T-helper 22 cell (primary cell): Measurements from ENCODE around the gene TUBB3.
"Not testable (repeated sequence)": the region's sequence is repeated elsewhere in the genome, so short reads cannot be mapped to it uniquely, and the experiment has no call there.

Experiments
- DNase-seq: peaks from one replicate; pipeline ENCODE4 v3.0.0-alpha.2; 2020; ENCODE audit warnings: low read depth

The TUBB3 gene

GRCh38 chr16:89918453-89919347, 4.4 kb upstream of the TUBB3 start, which contains the start of gene MC1R:
Gene MC1R (plus strand): TSS chr16:89918862. CDS start chr16:89919259, 397 bp downstream.
- no peak for DNase-seq

GRCh38 chr16:89919535-89920406, 3.4 kb upstream of the TUBB3 start:
- no peak for DNase-seq

GRCh38 chr16:89920723-89921122, 2.4 kb upstream of the TUBB3 start:
- no peak for DNase-seq

DNA sequence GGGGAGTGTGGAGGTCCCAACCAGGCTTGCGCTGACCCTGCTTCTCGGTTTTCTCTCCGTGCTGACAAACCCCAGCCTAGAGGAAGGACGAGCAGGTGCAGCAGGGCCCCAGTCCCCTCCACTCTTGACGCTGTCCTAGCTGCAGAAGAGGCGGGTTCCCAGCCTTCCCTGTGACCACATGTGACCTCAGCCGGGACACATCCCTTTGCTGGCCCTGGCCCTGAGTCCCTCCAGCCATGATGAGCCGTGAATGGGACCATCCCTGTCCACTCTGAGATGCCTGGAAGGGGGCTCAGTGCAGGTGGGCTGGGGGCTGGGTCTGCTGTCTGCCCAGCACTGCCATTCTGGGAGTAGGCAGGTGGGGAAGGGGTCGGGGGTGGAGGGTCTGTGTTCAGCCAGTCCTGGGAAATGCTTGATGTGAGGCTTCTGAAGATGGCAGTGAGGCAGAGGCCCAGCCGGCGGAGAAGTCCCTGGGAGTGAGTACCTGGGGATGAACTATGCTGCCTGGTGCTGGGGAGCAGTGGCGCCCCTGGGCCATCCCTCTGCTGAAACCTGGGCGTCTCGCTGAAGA, 1.9 kb upstream of the TUBB3 start:
- no peak for DNase-seq

DNA sequence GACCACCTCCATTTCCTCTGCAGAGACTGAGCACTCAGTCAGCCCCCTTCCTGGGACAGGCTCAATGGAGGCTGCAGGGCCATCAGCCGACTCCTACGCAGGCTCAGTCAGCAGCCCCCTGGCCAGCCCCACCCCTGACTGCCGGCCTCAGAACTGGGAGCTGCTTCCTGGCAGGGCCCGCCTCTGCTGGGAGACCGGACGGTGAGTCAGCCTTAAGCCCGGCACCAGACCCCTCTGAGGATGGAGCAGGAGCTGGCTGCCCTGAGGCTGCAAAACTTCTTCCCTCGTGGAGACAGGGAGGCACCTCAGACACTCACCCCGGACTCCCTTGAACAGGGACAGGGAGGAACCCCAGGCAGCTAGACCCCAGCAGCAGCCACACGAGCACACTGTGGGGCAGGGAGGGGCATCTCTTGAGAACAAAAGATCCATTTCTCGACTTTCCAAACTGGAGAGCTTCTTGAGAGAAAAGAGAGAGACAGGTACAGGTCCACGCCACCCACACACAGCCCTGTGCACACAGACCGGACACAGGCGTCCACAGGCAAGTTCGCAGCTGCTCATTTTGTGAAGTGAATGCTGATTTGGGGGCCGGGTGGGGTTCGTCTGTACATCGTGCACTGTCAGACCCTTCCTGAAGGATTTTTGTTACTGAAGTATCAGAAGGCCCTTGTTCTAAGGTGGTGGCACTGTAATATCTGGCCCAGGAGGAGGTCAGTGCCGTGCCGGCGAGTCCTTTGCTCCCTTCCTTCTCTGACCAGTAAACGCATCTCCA, 1.3 kb upstream of the TUBB3 start:
- no peak for DNase-seq

DNA sequence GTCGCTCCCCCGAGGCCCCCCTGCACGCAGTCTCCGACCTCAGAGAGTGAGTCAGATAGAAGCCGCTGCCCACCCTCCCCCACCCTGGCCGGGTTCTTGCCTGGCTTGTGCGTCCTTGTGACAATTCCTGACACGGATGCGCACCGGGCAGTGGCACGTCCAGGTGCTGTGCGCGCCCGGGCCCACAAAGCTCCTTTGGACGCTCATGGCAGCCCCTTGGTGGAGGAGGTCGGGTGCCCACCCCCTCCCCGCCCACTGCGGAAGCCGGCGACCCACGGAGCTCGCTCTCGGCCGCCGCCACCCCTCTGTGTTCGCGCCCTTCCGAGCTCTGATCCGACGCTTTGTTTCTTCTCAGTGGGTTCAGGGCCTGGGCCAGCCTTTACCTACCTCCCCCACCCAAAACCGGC, 662 bp upstream of the TUBB3 start:
- no peak for DNase-seq

DNA sequence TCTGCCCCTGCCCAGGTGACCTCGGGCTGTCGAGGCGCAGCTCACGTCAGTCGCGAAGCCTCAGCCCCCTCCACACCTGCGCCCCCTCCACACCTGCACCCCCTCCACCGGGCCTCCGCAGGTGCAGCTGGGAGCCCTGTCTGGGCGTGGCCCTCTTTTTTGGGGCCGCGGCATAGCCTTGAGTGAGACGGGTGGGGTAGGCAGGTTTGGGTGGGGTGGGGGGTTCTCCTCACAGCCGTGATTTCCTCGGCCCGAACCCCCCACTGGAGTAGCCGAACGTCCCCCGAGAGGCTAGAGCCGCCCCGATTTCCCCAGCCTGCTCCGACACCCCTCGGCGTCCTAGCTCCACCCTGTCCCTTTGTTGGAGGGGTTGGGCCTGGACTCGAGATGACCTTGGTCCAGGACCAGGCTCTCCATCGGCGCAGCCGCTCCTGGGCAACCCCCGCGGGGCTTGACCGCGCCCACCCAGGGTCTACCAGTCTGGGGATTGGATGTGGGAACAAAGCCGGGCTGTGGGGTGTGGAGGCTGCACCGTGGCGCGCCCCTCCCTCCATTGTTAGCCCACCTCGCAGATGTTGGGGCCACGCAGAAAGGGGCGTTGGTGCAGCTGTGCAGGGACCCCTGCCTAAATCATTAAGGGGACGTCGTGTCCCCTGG, 626 bp downstream of the TUBB3 start:
- DNase-seq, result no peak

DNA sequence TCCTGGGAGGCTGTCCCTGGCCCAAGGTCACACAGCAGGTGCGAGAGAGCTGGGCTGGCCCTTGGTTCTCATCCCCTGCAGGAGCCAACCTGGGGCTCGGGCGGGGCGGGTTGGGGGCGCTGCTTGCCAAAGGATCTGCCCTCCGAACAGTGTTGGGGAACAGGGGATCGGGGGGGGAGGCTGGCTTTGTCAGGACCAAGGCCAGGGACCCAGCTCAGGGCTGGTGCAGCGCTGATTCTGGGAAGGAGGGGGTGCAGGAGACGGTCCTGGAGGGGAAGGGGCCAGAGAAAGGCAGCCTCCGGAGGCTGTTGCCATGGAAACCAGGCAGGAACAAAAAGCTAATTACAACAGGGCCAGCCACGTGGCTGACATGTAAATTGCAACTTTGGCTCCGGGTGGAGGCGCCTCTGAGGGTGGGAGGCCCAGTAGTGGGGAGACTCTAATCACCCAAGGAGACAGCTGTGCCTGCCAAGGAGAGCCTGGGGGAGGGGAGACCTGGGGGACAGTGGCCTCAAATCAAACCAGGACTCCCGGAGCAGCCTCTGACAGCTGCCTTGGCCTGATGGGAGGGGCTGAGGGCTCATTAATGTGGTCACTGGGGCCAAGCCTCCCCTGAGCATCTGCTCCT, 1.3 kb downstream of the TUBB3 start:
- DNase-seq, result no peak

GRCh38 chr16:89924925-89925307, 1.8 kb downstream of the TUBB3 start:
- DNase-seq, result no peak

- no peak for DNase-seq
Measured at GRCh38 chr16:89925596-89926079, 2.5 kb downstream of the TUBB3 start.

GRCh38 chr16:89931305-89931896, 8.3 kb downstream of the TUBB3 start:
- DNase-seq, result no peak

- DNase-seq, result no peak
Measured at GRCh38 chr16:89931964-89932363, 8.8 kb downstream of the TUBB3 start.

GRCh38 chr16:89934019-89934418, 10.9 kb downstream of the TUBB3 start:
- not testable (repeated sequence) for DNase-seq

- no peak for DNase-seq
Measured at GRCh38 chr16:89934611-89935553, 11.7 kb downstream of the TUBB3 start.

GRCh38 chr16:89935620-89936019, 12.5 kb downstream of the TUBB3 start:
- not testable (repeated sequence) for DNase-seq

DNA sequence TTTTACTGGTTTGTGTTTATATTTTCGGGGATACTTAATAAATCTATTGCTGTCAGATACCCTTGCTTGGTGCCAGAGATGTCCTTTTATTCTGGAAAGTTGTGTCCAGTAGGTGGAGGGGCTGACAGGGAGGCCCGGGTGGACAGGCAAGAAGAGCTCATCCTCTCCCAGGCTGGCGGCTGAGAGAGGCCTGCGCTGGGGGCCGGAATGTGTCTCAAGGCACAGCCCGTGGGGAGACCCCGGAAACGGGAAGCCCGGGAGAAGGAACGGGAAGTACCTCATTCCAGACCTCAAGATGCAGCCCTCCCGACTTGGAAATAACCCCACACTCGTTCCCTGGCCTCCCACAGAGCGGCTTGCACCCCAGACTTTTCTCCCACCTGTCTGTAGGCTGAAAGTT, 12.9 kb downstream of the TUBB3 start:
- DNase-seq, result no peak

- DNase-seq, result no peak
Measured at GRCh38 chr16:89936508-89936907, 13.4 kb downstream of the TUBB3 start.

DNA sequence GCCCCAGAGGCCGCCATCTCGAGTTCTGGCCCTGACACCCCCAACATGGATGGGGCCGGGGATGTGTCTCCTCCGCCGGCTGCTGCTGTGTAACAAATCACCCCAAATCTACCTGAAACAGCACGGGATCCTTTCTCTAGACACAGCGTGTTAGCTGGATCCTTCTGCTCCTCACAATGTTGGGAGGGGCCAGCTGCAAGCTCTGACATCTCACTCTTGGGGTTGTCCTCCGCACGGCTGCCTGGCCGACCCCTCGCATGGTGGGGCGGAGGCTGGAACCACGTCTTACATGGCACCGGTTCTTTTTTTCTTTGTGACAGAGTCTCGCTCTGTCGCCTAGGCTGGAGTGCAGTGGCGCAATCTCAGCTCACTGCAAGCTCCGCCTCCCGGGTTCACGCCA, 13.8 kb downstream of the TUBB3 start:
- no peak for DNase-seq
